ENCODE measurements around the gene DIPK1B.

Gene DIPK1B

GRCh38 chr9:136673088-136673974 is 39.0 kb upstream of the DIPK1B start:
- no peak for DNase-seq

- DNase-seq = no peak
These were observed 38.2 kb upstream of the DIPK1B start for GRCh38 chr9:136673975-136674785.

GRCh38 chr9:136674786-136675349 is 37.5 kb upstream of the DIPK1B start:
- no peak for DNase-seq

- DNase-seq = no peak
These were observed 36.7 kb upstream of the DIPK1B start for GRCh38 chr9:136675477-136676296.

GRCh38 chr9:136676297-136676794 is 36.0 kb upstream of the DIPK1B start:
- no peak for DNase-seq

- no peak for DNase-seq
These were observed 35.3 kb upstream of the DIPK1B start for GRCh38 chr9:136676920-136677686.

- DNase-seq = no peak
These were observed 34.3 kb upstream of the DIPK1B start for GRCh38 chr9:136678034-136678433.

- DNase-seq = peak; percentile 35 to 55
These were observed 33.7 kb upstream of the DIPK1B start for GRCh38 chr9:136678624-136679023.

- DNase-seq = peak; percentile 60 to 65
These were observed 32.9 kb upstream of the DIPK1B start for GRCh38 chr9:136679431-136679941.

- no peak for DNase-seq
These were observed 31.3 kb upstream of the DIPK1B start for GRCh38 chr9:136681029-136681428.

GRCh38 chr9:136681945-136682699 is 30.2 kb upstream of the DIPK1B start:
- no peak for DNase-seq

- DNase-seq = no peak
These were observed 29.7 kb upstream of the DIPK1B start for GRCh38 chr9:136682710-136683109.

- DNase-seq = no peak
These were observed 29.1 kb upstream of the DIPK1B start for GRCh38 chr9:136683173-136683745.

- DNase-seq = no peak
These were observed 28.6 kb upstream of the DIPK1B start for GRCh38 chr9:136683755-136684154.

GRCh38 chr9:136684339-136684738 is 28.0 kb upstream of the DIPK1B start:
- DNase-seq = no peak

- no peak for DNase-seq
These were observed 27.6 kb upstream of the DIPK1B start for GRCh38 chr9:136684799-136685198.

- DNase-seq = no peak
These were observed 27.2 kb upstream of the DIPK1B start for GRCh38 chr9:136685216-136685615.

- DNase-seq = no peak
These were observed 26.4 kb upstream of the DIPK1B start for GRCh38 chr9:136685790-136686533.

- DNase-seq = no peak
These were observed 25.9 kb upstream of the DIPK1B start for GRCh38 chr9:136686534-136686793.

Data from inflammatory macrophage treated with lipopolysaccharide for 1 hour (primary cell).